Measurements from ENCODE around the gene HEXB.
A peak's percentile ranks its signal among the peaks of the same experiment; 100 is the strongest.
"Not testable (repeated sequence)": the region's sequence is repeated elsewhere in the genome, so short reads cannot be mapped to it uniquely, and the experiment has no call there.

Gene HEXB

GRCh38 chr5:74738406-74738805, 53.4 kb downstream of the HEXB start:
- DNase-seq (ENCODE audit: low read depth), result no peak

DNA sequence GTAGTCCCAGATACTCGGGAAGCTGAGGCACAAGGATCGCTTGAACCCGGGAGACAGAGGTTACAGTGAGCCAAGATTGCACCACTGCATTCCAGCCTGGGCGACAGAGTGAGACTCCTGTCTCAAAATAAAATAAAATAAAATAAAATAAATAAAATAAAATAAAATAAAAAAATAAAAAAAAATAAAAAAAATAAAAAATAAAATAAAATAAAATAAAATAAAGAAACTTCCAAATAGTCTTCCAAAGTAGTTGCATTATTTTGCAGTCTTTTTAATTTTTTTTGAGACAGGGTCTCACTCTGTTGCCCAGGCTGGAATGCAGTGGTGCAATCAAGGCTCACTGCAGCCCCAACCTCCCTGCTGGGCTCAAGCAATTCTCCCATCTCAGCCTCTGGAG, 63.7 kb downstream of the HEXB start:
- not testable (repeated sequence) for DNase-seq (ENCODE audit: low read depth)

DNA sequence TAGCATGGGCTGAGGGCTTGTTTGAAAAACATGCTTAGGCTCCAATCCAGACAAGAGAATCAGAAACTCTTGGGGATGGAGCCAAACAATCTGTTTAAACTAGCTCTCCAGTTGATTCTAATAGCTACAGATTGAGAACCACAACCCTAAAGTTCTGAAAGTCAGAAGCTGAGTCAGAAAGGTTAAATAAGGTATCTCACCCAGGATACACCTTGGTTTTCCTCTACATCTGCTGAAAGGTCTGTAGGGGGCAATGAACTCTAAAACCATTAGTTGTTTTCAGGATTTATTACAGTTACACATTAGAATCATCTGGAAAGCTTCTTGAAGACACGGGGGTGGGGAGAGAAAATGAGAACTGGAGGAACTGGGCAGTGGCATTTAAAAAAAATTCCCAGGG, 76.2 kb downstream of the HEXB start:
- no peak for DNase-seq (ENCODE audit: low read depth)

GRCh38 chr5:74762599-74762998, 77.6 kb downstream of the HEXB start:
- peak; percentile 50 for DNase-seq (ENCODE audit: low read depth)

DNA sequence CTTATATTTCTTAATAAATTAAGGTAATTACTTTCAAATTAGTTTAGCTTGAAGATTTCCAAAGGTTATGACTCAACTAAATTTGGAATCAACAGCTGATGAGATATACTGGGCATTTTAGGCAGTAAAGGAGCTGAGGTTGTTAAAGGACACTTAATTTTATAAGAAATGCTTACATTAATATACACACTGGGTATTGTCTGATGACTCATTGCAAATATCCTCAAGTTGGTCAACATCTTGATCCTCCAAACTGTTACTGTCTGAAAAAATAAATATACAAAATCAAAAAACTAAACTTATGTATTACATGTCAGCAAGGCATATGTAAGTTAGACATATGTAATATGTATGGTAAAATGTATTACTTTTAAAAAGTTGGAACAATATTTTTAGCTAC, 78.5 kb downstream of the HEXB start:
- no peak for DNase-seq (ENCODE audit: low read depth)

DNA sequence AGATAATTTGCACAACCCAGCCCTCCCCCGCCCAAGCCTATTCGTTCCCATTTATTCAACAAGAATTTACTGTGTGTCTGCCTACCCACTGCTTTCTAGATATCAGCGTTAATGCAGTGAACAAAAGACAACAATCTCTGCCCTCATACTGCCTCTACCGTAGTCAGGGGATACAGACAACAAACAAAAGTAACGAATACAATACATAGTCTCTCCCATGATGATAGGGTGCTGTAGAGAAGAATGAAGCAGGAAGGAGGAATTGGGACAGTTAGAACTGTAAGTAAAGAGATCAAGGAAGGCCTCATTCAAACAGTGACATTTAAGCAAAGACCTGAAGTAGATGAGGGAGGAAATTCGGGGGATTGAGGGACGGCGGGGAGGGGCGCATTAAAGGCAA, 80.2 kb downstream of the HEXB start:
- no peak for DNase-seq (ENCODE audit: low read depth)

DNA sequence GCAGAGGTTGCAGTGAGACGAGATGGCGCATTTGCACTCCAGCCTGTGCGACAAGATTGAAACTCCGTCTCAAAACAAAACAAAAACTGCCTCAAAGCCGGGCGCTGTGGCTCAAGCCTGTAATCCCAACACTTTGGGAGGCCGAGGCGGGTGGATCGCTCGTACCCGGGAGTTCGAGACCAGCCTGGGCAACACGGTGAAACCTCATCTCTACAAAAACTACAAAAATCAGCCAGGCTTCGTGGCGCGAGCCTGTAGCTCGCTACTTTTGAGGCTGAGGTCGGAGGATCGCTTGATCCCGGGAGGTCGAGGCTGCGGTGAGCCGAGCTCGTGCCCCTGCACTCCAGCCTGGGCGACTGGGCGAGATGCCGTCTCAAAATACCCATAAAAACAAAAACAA, 80.9 kb downstream of the HEXB start:
- DNase-seq (ENCODE audit: low read depth), result no peak

- DNase-seq (ENCODE audit: low read depth), result no peak
Observed at GRCh38 chr5:74766418-74766848, 81.4 kb downstream of the HEXB start.

DNA sequence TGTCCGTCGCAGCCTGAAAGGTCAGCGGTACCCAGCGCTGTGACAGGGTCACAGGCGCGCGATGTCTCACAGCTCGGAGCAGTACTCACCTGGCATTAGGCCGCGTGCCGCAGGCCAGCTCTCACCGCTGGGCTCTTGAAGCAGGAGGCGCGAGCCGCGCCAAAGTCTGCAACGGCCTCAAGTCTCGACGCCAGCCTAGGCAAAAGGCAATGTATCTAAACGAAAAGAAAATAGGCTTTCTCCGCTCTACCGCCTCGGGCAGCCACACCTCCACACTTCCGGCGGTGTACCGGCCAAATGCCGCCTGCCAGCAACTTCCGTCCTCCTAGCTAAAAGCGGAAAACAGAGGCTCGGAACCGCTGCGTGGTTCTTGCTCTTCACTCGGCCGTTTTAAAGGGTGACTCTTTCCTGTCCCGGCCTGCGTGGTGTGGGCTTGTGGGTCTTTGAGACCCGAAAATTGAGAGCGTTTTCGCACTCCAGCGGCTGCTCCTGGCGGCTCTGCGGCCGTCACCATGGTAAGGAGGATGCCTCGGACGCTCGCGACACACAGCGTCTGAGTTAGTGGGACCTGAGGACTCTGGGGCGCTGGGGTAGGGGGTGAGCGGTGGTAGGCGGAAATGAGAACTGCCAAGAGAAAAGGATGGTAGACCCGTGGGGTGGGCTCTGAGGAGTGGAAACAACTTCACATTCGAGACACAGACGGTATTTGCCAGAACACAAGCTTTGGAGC, 82.0 kb downstream of the HEXB start, which contains the start of the genes GFM2 and NSA2:
Gene GFM2 (minus strand): TSS at position 269 of the 730 bp plus-strand sequence. CDS start 3,375 bp downstream, outside the sequence.
Gene NSA2 (plus strand): TSS at position 401 of the 730 bp plus-strand sequence. CDS start 112 bp downstream, at position 513.
- DNase-seq (ENCODE audit: low read depth), result peak; percentile 72

DNA sequence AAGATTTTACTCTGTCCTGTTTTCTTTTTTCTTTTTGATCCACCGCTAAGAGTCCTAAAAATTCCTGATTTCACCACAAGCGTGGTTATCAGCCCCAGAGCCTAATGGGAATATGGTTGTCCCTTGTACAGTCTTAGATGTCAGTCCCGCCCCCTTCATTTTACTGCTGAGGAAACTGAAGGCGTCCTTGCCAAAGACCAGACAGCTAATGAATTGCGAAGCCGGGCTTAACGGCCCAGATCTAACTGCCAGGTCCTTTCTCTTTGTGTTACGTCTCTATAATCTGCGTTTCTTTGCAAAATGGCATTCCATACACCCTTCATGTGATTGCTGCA, 82.5 kb downstream of the HEXB start:
- no peak for DNase-seq (ENCODE audit: low read depth)
